Fibroblast of the aortic adventitia (primary cell): ENCODE data around the gene ADARB2. TPM values are rescaled to one million over a fixed set of nuclear protein-coding genes. Genes with fewer than 3 reads are reported as not detected.

Experiments
- DNase-seq: peaks from one replicate; pipeline ENCODE4 v3.0.0-alpha.2; 2010; ENCODE audit warnings: low read depth
- H3K4me3 ChIP-seq: 2 replicates; pipeline ENCODE4 v1.5.1; 2011; ENCODE audit warnings: low read depth, mild to moderate bottlenecking, control low read depth, low read length, moderate library complexity
- total RNA-seq: library from RNA; depleted of rRNA; stranded (reverse); fragments of >200 nt; gene quantifications from 2 replicates; pipeline ENCODE4 v1.2.3, GENCODE V29; 2012; ENCODE audit warnings: low replicate concordance
- TF ChIP-seq, protein P1 (sequence below): IDR thresholded peaks from 2 replicates; pipeline ENCODE4 v1.5.1; 2011; ENCODE audit warnings: mild to moderate bottlenecking, low read length, control low read depth, inconsistent platforms; ENCODE audit not compliant: insufficient read depth

ADARB2 gene
- total RNA-seq, 1 donor = not detected

DNA sequence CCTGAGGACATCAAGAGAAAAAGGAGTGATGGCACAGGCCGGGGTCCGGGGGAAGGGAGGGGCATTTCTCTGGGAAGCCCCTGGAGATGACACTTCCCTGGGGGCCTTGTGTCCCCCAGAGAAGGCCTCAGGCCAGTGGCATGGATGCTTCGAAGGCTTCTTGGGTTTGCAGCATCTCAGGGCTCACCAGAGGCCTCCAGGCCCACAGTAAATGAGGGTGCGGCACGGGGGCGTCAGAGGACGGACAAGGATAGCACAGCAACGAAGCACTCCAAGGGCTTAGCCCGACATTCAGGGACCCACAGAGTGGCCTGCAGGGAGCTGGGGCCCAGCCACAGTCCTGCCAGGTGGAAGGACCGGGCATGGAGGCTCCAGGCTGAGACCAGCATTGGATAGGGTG lies 71.6 kb downstream of the ADARB2 start:
- TF ChIP-seq, protein P1, sequence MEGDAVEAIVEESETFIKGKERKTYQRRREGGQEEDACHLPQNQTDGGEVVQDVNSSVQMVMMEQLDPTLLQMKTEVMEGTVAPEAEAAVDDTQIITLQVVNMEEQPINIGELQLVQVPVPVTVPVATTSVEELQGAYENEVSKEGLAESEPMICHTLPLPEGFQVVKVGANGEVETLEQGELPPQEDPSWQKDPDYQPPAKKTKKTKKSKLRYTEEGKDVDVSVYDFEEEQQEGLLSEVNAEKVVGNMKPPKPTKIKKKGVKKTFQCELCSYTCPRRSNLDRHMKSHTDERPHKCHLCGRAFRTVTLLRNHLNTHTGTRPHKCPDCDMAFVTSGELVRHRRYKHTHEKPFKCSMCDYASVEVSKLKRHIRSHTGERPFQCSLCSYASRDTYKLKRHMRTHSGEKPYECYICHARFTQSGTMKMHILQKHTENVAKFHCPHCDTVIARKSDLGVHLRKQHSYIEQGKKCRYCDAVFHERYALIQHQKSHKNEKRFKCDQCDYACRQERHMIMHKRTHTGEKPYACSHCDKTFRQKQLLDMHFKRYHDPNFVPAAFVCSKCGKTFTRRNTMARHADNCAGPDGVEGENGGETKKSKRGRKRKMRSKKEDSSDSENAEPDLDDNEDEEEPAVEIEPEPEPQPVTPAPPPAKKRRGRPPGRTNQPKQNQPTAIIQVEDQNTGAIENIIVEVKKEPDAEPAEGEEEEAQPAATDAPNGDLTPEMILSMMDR = no peak
- H3K4me3 ChIP-seq = no peak overlapping the region
- DNase-seq = no peak

DNA sequence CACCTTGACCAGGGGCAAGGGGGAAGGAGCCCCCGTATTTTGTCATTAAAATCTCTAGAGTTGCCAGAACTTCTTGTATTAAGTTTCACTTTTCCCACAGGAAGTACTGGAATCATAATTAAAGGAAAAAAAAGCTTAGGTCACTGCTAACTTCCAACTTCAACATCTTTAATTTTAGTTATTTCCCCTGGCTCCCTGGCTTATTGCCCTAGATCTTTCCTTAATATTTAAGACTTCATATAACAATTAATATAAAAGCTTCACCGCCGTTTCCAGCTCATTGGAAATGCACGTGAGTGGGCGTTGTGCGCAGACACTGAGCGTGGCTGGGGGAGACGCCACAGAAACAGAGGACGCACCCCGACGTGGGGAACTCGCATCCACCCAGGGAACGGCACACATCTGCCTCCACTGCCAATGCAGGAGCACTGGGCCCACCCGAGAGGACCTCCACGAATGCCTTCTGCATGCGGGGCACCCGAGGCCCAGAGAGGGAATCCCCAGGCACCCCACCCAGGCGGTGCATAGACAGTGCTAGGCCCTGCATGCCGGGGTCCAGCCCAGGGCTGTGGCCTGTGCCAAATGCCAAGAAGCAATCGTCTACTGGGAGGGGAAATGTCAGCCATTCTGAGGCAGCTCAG lies 72.2 kb downstream of the ADARB2 start:
- no peak for DNase-seq
- TF ChIP-seq, protein P1 = no peak
- no peak overlapping the region for H3K4me3 ChIP-seq

DNA sequence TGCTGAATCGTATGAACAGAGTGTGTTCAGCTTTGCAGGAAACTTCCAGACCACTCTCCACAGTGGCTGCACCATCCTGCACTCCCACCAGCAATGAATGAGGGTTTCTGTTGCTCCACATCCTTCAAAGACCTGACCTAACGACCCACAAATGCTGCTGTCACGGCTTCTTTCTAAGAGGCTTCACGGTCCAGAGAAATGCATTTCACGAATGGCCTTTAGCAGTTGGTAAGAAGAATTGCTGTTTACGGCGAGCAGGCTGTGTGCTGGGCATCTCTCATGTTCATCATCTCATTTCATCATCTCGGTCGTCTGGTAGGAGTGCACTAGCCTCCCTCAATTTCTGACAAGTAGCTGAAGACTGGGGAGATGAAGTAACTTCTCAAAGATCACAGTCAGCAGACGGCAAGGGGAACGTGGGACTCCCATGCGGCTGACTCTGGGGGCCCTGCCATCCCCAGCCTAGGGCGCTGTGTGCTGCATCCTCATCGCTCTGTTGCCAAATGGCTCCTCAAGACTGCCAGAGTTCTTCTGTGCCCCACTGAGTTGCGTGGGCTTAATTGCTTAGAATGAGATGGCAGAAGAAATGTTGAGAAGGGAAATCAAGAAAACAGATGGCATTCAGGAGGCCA lies 72.9 kb downstream of the ADARB2 start:
- DNase-seq = no peak
- TF ChIP-seq, protein P1 = no peak
- H3K4me3 ChIP-seq = no peak overlapping the region

DNA sequence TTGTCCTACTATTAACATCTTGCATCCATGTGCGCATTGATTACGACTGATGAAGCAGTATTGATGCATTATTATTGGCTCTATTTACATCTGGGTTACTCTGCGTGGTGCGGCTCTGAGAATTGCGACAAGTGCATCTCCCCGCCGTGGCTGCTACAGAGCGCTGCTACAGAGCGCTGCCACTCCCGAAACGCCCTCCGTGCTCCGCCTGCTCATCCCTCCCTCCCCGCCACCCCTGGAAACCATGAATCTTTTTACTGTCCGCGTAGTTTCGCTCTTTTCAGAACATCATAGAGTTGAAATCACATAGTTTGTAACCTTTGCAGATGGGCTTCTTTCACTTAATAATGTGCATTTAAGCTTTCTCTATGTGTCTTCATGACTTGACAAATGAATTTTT lies 74.1 kb downstream of the ADARB2 start:
- TF ChIP-seq, protein P1 = no peak
- no peak for DNase-seq
- no peak overlapping the region for H3K4me3 ChIP-seq

DNA sequence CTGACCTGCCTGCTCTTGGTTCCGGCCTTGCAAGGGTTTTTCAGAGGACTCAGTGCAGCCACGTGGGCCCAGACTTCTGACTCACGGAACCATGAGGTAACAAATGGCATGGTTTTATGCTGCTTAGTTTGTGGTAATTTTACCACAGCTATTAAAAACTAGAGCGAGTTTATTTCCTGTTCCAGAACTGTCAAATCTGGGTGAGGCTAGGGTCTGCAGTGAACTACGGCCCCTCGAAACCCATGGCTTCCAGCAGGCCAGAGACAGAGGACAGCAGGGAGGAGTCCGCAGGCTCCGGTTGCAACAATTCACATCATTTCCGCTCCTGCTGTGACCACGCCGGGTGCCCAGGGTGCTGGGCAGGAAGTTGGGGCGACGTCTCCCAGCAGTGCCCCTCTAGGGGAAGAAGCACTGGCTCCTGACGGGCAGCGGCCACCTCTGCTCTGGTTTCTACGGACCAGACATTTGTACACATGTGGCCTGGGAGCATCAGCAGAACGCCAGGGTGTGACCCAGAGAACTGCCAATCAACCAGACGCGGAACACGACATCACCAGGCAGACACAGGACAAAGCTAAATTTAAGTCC lies 74.8 kb downstream of the ADARB2 start:
- no peak overlapping the region for H3K4me3 ChIP-seq
- TF ChIP-seq, protein P1 = no peak
- DNase-seq = no peak

DNA sequence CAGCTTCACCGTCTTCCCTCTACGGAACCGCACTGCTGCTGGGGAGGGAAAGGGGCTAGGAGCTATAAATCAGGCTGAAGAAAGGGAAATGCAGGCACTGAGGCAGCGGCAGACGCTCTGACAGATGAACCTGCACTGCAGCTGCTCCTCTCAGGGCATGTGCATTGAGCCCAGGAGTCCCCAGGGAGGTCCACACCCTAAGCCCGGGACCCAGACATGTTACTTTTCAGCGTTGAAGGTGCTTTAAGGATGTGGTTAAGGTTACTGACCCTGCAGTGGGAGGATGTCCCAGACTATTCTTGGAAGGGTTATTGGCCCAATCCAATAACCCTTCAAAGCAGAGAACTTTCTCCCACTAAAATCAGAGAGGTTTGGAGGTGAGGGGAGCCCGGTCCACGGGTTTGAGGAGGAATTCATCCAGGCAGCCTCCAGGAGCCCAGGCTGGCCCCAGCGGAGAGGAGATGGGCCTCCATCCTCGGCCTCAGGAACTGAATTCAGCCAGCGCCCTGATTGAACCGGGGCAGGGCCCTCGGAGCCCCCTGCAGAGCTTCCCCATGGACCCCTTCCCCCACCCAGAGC lies 75.4 kb downstream of the ADARB2 start:
- TF ChIP-seq, protein P1 = no peak
- no peak for DNase-seq
- H3K4me3 ChIP-seq = no peak overlapping the region
